ENCODE measurements around the gene GMDS.

Gene GMDS

GRCh38 chr6:1797801-1798200 is 447.6 kb downstream of the GMDS start:
- in situ Hi-C loops (cut with HindIII; ENCODE audit: low sequenced_read_pairs), result loop anchor here (25.0 kb wide), 1 partner anchor 314 kb away; no protein-coding TSS in a partner anchor

DNA sequence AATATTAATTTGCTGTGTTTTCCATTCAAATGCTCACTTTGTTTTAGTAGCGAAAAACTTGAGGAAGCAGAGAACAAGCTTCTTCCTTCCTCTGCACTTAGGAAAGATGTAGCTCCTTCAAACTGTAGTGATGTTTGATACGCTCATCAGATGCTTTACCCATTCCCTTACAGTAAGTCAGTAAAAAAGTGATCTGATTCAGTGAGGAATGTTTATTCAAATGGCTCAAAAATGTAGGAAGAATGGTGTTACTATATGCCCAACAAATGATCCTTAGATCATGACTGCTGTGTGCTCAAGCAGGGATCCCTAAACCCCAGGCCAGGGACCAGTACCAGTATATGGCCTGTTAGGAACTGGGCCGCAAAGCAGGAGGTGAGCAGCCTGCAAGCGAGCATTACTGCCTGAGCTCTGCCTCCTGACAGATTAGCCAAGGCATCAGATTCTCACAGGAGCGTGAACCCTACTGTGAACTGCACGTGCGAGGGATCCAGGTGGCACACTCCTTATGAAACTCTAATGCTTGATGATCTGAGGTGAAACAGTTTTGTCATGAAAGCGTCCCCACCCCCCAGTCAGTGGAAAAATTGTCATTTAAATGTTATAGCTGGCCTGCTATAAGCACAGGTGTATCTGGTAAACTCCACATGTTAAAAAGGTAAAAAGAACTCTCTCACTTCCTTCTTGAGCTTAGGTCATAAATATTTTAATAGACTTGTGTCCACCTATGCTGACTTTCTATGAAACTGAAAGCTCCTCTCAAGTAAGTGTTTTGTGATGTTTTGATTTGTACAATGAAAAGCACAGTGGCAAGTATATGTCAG is 448.5 kb downstream of the GMDS start:
- in situ Hi-C loops (cut with HindIII; ENCODE audit: low sequenced_read_pairs), result loop anchor here (25.0 kb wide), 1 partner anchor 315 kb away; no protein-coding TSS in a partner anchor

DNA sequence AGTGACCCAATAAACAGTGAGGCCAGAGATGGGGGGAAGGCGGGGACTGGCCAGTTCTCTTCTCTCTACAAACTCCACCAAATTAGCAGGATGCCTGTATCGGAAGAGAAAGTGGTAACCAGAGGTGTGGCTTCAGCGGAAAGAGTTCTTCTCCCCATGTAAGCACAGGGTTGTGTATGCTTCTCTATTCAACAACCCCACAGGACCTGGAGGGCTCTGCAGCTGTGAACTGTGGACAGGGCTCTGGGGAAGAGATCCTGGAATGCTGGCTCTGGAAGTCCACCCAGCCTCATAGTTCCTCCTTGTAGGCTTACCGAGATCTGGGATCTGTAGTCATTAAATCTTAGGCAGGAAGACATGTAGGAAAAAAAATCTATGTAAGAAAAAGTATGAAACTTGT is 449.5 kb downstream of the GMDS start:
- in situ Hi-C loops (cut with HindIII; ENCODE audit: low sequenced_read_pairs), result loop anchor here (25.0 kb wide), 1 partner anchor 316 kb away; no protein-coding TSS in a partner anchor

DNA sequence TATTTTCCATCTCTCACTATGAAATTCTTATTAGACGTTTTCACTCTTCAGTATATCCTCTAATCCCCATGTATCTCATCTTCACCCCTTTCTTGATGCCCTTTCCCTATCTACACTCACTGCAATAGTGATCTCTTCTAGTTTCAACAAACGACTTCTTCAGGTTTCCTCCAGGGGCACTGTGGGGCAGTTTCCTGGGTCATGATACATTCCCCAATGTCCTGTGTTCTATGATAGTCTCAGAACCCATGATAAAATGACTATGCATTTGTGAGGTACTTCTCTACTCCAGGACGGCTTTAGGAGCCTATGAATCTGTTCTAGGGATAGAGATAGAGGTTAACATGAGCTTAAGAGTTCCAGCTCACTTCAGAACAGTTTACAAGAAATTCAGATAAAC is 452.4 kb downstream of the GMDS start:
- in situ Hi-C loops (cut with HindIII; ENCODE audit: low sequenced_read_pairs), result loop anchor here (25.0 kb wide), 1 partner anchor 319 kb away; no protein-coding TSS in a partner anchor

DNA sequence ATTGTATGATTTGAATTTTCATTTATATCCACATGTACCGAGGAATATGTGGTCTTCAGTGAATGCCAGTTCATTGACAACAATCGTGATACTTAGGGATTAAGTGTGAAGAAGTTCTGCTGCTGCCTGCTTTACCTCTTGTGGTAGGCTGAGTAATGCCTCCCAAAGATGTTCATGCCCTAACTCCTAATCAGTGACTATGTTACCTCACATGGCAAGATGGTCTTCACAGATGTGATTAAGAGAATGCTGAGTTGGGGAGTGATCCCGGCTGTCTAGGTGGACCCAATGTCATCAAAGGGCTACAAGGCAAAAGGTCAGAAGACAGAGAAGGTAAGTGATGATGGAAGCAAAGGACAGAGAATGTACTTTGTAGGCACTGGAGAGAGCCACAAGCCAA is 454.7 kb downstream of the GMDS start:
- in situ Hi-C loops (cut with HindIII; ENCODE audit: low sequenced_read_pairs), result loop anchor here (25.0 kb wide), 1 partner anchor 322 kb away; no protein-coding TSS in a partner anchor

GRCh38 chr6:1789092-1789491 is 456.3 kb downstream of the GMDS start:
- in situ Hi-C loops (cut with HindIII; ENCODE audit: low sequenced_read_pairs), result loop anchor here (25.0 kb wide), 1 partner anchor 323 kb away; no protein-coding TSS in a partner anchor

DNA sequence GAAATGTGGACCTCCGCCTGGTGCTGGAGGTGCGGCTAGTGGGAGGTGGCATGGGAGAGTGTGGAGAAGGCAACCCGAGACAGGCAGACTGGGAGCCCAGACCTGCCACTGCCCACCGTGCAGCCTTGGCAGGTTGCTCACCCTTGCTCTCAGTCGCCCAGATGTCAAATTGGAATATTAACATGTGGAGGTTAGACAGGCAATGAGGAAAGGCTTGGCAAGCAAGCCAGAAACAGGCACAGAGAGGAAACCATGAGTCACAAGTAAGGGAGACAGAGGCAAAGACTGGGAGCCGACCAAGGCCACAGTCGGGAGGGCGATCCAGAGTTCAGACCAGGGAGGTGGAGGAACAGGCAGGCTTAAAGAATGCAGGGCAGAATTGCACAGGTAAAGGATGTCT is 457.5 kb downstream of the GMDS start:
- in situ Hi-C loops (cut with HindIII; ENCODE audit: low sequenced_read_pairs), result loop anchor here (25.0 kb wide), 1 partner anchor 324 kb away; no protein-coding TSS in a partner anchor

DNA sequence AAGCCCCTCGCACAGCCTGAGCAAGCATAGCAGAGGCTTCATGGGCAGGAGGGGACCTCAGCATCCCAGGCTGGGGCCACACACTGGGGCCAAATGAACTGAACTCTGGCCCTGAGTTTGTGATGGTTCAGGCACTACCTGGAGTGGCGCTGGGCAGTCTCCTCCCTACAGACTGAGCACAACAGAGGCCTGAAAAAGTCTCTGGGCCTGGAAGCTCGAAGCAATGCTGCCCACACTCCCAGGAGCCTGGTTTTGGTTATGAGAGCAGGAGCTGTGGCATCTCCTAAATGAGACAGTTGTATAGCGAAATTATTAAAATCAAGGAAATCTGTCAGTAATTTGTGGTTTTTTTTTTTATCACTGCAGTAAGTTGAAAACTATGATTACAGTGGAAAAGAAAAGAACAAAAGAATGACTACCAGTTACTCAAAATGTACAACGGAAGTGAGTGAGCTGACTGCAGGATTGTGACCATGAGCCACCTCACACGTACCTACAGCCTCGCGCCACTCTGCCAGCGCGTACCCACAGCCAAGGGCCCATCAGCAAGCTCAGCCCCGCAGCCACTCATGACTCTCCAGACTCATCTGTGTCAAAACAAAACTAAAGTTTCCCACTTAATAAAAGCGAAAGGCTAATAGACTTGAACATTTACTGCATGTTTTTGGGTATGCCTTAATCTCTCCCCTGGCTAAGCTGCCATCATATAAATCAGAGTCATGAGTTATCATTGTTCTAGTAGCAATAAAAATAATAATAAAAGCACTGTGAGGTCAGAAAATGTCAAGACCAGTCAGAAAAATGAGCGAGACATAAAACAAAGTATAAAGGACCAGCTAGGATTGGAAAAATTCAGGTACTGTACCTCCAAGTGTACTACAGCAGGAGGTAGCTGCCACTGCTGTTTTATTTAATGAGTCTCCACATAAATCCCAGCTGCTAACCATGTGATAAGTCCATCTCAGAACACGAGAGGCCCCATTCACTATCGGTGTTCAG is 458.7 kb downstream of the GMDS start:
- in situ Hi-C loops (cut with HindIII; ENCODE audit: low sequenced_read_pairs), result loop anchor here (25.0 kb wide), 1 partner anchor 326 kb away; no protein-coding TSS in a partner anchor

DNA sequence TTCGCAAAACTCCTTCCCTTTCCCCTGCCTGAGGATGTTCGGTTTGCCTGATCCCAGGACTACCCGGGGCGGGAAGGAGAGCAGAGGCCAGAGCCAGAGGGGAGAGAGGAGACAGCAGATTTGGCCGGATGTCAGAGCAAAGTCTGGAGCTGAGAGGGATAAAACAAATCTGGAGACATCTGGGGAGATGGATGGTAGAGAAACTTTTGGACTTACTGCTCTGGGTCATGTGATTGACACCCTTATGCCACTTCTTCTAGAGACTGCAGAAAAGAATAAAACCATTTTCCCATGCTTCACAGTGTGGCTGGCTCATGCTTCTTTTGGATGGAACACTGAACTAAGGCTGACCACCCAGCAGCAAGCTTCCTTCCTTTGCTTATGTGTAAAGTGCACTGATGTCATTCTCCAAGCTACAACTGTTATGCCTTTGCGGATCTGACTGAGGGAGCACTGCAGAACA is 461.0 kb downstream of the GMDS start:
- in situ Hi-C loops (cut with HindIII; ENCODE audit: low sequenced_read_pairs), result loop anchor here (5.0 to 25.0 kb wide), 2 partner anchors 58 to 328 kb away; no protein-coding TSS in a partner anchor

DNA sequence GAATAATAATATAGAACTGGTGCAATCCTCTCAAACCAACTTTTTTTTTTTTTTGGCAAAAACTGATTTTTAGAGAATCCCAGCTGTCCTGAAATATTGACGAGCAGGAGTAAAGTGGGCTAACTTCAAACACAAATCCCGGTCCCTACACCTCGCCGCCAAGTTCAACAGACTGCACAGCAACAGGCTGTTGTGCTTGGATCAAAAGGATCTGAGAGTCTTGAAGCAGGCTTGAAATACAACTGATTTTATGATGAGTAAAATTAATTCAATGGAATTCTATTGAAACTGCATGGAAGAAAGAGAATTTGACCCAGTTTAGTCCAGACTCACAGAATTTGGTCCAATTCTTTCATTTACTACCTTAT is 463.6 kb downstream of the GMDS start:
- in situ Hi-C loops (cut with HindIII; ENCODE audit: low sequenced_read_pairs), result loop anchor here (5.0 to 25.0 kb wide), 2 partner anchors 60 to 330 kb away; no protein-coding TSS in a partner anchor

DNA sequence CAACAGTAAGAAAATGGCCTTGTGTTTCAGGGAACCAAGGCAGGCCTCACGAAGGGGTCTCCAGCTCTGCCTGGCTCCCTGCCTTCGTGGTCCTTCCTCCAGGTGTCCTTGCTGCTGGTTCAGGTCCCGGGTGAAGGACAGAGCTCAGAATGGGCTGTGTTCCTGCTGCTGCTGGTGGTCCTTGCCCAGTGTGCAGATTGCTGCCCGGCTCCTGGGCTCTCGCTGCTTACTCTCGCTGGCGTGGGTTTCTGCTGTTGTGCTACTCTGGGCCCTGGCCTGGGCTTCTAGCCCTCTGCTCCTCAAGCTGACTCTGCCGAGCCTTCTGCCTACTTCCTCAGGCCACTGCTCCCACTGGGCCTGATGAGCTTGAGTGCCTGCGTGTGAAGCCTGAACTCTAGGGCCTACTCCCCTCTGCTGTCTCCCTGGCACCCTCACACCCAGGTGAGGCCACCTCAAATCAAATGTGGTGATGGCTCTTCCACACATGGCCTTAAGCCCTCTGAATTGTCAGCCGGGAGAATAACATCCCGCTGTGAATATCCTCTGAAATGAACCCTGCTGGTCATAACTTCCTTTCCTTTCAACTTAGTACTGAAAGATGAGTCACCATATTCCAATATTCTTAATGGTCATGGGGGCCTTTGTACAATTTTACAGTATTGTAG is 464.1 kb downstream of the GMDS start:
- in situ Hi-C loops (cut with HindIII; ENCODE audit: low sequenced_read_pairs), result loop anchor here (5.0 to 25.0 kb wide), 2 partner anchors 61 to 331 kb away; no protein-coding TSS in a partner anchor

GRCh38 chr6:1780251-1780867 is 465.0 kb downstream of the GMDS start:
- in situ Hi-C loops (cut with HindIII; ENCODE audit: low sequenced_read_pairs), result loop anchor here (5.0 to 25.0 kb wide), 2 partner anchors 62 to 332 kb away; no protein-coding TSS in a partner anchor

DNA sequence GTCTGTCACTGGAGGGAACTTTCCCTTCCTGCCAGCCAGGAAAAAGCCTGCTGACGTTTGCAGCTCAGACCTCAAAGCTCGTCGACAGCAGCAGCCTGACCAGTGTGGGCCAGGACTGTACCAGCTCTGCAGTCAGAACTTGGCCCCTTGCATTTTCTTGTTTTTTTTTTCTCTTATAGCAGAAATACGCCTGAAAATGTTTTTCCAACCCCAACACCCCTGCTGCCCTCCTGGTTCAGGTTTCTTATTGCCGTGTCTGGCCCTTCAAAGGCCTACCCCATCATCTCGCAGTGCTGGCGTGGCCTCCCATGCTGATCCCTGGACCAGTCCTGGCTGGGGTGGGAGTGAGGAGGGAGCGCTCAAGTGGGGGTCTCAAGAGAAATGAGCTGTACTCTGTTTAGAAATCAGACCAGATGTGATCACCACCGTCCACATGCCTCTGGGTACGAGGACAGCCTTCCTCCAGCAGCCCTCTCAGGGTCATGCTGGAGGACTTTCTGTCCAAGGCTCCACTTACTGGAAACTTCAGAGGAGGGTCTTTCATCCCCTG is 466.6 kb downstream of the GMDS start:
- in situ Hi-C loops (cut with HindIII; ENCODE audit: low sequenced_read_pairs), result loop anchor here (25.0 kb wide), 1 partner anchor 334 kb away; no protein-coding TSS in a partner anchor

DNA sequence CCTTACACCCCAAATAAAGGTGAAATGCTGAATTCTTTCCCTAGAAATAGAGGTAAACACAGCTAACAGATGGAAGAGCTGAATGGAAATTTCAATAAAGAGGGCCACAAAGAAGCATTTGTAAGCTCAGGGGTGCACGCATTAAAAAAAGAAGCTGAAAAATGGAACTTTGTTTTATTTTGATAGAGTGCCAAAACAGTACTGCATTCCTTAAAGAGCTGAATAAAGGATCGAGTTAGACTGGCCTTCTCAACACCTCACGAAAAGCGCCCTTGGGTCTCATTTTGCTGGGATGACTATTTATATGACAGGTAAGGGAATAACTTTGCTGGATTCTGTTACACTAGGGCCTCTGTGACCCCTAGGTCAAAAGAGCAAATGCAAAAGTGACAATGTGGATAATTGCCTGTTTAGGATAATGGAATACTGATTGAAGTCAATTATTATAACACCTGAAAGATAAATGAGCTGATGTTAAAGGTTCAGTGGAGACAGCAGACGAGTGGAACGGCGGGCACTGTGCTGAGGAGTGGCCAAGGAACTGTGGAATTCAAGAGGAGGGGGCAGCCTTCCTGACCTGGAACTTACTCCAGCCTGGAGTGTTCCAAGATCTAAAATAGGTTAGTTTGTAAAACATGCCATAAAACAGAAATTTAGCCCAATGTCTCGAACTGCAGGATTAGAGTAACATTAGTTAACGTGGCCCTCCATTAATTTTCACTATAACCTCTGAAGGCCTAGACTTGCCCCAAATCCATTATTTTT is 467.3 kb downstream of the GMDS start:
- in situ Hi-C loops (cut with HindIII; ENCODE audit: low sequenced_read_pairs), result loop anchor here (25.0 kb wide), 1 partner anchor 334 kb away; no protein-coding TSS in a partner anchor

GRCh38 chr6:1775441-1775840 is 470.0 kb downstream of the GMDS start:
- in situ Hi-C loops (cut with HindIII; ENCODE audit: low sequenced_read_pairs), result loop anchor here (25.0 kb wide), 1 partner anchor 337 kb away; no protein-coding TSS in a partner anchor

DNA sequence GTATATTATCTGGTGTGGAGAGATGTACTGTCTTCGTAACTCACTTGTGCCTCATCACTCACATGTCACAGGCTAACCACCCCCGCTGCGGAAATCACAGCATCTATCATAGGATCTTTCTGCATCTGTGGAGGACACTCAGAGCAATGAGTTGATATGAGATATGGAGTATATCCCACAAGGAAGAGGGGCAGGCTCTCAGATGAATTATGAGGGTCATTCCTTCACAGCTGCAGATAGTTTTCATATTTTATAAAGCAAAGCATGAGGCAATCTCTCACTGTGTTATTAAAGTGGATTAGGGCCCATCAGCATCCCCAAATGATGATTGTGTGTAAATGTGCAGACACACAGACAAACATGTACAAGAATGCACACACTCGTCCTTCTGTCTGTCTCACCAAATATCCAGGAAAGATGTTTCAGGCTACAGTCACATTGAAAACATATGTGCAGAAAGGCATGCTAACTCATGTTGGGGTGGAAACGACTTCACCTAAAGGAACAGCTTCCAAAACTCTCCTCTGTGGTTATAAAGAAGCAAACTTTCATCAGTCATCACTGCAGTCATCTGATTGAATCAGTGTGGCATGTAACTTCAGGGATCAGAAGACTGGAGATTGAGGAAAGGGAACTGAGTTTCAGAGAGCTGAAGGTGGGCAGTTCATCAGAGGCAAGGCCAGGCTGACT is 471.0 kb downstream of the GMDS start:
- in situ Hi-C loops (cut with HindIII; ENCODE audit: low sequenced_read_pairs), result no loop called here

DNA sequence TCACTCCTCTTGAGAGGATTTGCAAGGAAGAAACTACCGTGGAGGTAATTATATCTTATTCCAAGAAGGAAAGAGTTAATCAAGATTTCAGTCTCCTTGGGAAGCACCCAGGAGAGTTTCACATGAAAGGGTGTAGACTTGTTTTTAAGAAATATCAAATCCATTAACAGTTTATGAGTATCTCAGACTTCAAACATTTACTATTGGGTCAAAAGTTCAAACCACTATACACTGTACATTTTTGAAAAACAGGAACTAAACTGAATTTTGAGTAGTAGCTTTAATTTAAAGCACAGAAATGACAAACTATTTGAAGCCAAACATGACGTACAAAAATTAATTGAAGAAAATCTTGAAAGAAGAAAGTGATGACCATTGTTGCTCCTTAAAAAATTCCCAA is 471.7 kb downstream of the GMDS start:
- in situ Hi-C loops (cut with HindIII; ENCODE audit: low sequenced_read_pairs), result no loop called here

Measured in endothelial cell of hepatic sinusoid (primary cell).